Stimulated activated naive CD8-positive, alpha-beta T cell treated with anti-CD3 and anti-CD28 coated beads, Interleukin-15, amount 100 ng/mL, for 72 hours (primary cell): ENCODE data around the gene TMEM121.
"Not testable (repeated sequence)": the region's sequence is repeated elsewhere in the genome, so short reads cannot be mapped to it uniquely, and the experiment has no call there.

Experiments used
- ATAC-seq: fragments of 150-1000 bp; cut with Tn5 transposase; 2 replicates; pipeline ENCODE4 v1.10.0; 2021; ENCODE audit warnings: mild to moderate bottlenecking, moderate library complexity
- DNase-seq, 2 donors: peaks; one replicate each; pipeline ENCODE4 v3.0.0; 2021 to 2022
- H3K27ac Mint-ChIP-seq, 2 donors: one replicate each; pipeline ENCODE4 v1.8.0; 2022; ENCODE audit warnings: mild to moderate bottlenecking in 2 of 2, mixed read lengths in 2 of 2, moderate library complexity in 2 of 2
- H3K27me3 Mint-ChIP-seq: one replicate; pipeline ENCODE4 v1.8.0; 2022; ENCODE audit warnings: mixed read lengths
- H3K4me1 Mint-ChIP-seq: one replicate; pipeline ENCODE4 v1.8.0; 2022; ENCODE audit warnings: mild to moderate bottlenecking, mixed read lengths
- H3K4me3 Mint-ChIP-seq, 2 donors: one replicate each; pipeline ENCODE4 v1.8.0; 2022; ENCODE audit warnings: mild to moderate bottlenecking in 2 of 2, mixed read lengths in 2 of 2, moderate library complexity in 1 of 2
- H3K9me3 Mint-ChIP-seq, 2 donors: one replicate each; pipeline ENCODE4 v1.8.0; 2022; ENCODE audit warnings: mixed read lengths in 2 of 2

TMEM121 gene

DNA sequence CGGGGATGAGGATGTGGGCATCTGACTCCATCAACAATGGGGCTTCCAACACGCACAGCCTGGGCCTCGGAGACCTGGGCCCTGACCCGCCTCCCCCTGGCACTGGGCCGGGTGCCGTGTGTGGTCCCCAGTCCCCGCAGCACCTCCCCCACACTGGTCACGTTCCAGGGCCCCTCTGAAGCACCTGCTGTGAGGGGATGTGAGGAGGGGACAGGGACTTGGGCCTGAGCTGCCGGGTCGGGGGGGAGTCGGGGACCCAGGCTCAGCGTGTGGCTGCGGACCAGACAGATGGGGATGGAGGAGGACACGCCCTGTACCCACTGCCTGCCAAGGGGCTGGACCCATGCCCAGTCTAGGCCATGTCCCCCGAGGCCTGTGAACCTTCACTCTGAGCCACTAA lies 45.7 kb downstream of the TMEM121 start:
- not testable (repeated sequence) for H3K27ac Mint-ChIP-seq
- peak; percentile 31 for ATAC-seq

DNA sequence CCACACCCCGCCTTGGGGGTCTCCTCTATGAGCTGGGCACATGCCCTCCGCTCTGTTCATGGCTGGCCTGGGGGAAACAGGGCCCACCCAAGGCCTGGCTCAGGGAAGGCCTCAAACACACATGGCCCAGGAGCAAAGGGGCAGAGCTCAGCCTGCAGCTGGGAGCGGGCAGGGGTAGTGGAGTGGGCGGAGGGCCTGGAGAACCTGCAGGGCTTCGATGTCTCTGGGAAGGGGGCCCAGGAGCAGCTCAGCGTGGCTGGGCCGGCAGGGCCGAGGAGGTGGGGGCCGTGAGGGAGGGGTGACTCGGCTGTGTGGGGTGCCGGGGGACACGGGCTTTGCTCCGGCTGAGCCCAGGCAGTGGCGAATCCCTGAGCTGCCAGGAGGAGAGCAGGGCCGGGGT lies 47.5 kb downstream of the TMEM121 start:
- ATAC-seq, H3K4me1 Mint-ChIP-seq, DNase-seq, H3K27me3 Mint-ChIP-seq, H3K27ac Mint-ChIP-seq, H3K4me3 Mint-ChIP-seq: not testable (repeated sequence)
- H3K9me3 Mint-ChIP-seq = peaks cover 21 to 22% of the 10 kb centered on the region in 2 donors

More for the DNA sequence above, 45.7 kb downstream of the TMEM121 start:
- not testable (repeated sequence) for DNase-seq, H3K4me1 Mint-ChIP-seq, H3K4me3 Mint-ChIP-seq, H3K27me3 Mint-ChIP-seq
- H3K9me3 Mint-ChIP-seq = peaks cover 21 to 28% of the 10 kb centered on the region in 2 donors

DNA sequence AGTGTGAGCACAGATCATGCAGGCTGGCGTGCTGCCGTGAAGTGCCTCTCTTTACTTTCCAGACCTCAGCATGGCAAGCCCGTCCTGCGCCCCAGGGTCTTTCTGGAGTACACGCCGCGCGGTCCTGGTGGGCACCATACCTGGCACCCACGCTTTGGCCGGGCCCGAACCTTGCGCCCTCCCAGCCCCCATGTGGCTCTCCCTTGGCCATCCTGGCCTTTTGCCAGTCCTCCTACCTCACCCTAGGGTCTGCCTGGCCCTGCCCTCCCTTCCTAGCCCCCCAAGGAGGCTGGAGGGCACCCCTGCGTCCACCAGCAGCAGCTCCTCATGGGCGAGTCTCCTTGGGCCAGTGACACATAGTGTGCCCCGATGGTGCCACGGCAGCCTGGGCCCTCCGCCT lies 48.0 kb downstream of the TMEM121 start:
- not testable (repeated sequence) for H3K27ac Mint-ChIP-seq, H3K4me1 Mint-ChIP-seq, ATAC-seq, H3K4me3 Mint-ChIP-seq, DNase-seq, H3K27me3 Mint-ChIP-seq
- peaks cover 15 to 17% of the 10 kb centered on the region in 2 donors for H3K9me3 Mint-ChIP-seq

DNA sequence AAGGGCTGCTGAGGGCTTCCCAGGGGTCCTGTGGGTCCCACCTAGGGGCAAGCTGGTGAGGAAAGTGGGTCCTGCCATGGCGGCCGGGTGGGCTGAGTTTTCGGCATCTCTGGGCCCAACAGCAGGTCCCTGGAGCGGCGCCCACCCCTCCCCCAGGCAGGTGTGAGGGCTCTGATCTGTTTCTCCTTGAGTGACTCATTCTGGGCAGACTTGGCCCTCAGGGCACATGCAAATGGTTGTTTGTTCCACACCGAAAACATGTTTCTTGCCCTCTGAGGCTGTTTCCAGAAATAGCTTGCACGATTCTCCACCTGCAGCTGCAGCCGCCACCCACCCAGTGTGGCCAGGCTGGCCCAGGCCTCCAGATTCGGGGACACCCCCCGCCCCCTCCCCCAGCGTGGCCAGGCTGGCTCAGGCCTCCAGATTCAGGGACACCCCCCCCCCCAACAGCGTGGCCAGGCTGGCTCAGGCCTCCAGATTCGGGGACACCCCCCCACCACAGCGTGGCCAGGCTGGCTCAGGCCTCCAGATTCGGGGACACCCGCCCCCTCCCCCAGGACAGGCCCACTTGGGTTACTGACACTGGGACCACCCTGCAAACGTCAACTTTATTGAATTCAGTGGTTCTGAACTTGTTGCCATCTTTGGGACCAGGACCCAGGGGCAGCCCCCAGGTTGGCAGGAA lies 48.8 kb downstream of the TMEM121 start:
- H3K9me3 Mint-ChIP-seq, H3K4me1 Mint-ChIP-seq, H3K27me3 Mint-ChIP-seq, H3K27ac Mint-ChIP-seq, H3K4me3 Mint-ChIP-seq, DNase-seq: not testable (repeated sequence)
- ATAC-seq = peak; percentile 37

DNA sequence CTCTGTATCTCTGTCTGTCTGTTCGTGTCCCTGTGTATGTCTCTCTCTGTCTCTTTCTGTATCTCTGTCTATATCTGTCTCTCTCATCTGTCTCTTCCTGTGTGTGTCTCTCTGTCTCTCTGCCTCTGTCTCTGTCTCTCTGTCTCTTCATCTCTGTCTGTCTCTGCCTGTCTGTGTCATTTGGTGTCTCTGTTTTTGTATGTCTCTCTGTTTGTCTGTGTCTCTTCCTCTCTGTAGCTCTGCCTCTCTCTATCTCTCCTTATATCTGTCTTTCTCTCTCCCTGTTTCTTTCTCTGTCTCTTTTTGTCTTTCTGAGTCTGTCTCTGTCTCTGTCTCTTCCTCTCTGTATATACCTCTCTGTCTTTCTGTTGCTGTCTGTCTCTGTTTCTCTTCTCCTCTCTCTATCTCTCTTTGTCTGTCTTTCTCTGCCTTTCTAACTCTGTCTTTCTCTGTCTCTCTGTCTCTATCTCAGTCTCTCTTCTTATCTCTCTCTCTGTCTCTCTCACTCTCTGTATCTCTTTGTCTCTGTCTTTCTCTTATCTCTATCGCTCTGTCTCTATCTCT lies 50.2 kb downstream of the TMEM121 start:
- no peaks in the 10 kb centered on the region for H3K9me3 Mint-ChIP-seq
- peak overlapping the region in 1 of 2 donors; percentile 0 for H3K27ac Mint-ChIP-seq
- no peaks in the 10 kb centered on the region for H3K27me3 Mint-ChIP-seq
- ATAC-seq (no peak), DNase-seq (no peak)
- no peaks in the 10 kb centered on the region for H3K4me1 Mint-ChIP-seq
- no peak overlapping the region for H3K4me3 Mint-ChIP-seq

DNA sequence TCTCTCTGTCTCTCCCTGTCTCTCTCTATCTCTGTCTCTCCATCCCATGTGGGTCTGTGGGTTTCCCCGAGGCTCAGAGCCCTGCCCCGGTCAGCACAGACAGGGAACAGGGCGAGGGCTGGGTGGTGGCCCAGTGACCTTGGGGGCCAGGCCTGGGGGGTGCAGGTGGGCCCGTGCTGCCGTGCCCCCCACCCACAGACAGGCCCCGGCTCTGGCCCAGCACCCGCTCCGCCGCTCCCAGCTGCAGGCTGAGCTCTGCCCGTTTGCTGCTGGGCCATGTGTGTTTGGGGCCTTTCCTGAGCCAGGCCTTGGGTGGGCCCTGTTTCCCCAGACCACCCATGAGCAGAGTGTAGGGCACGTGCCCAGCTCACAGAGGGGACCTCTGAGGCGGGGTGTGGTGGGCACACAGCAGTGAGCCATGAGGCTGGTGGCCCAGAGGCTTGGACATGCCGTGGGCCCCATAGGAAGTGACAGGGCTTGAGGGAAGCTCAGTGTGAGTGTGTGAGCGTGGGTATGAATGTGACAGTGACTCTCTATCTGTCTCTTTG lies 51.0 kb downstream of the TMEM121 start:
- Mint-ChIP-seq H3K4me1 (no peaks in the 10 kb centered on the region), H3K27me3 (no peaks in the 10 kb centered on the region), H3K27ac (no peak overlapping the region), H3K9me3 (no peaks in the 10 kb centered on the region), H3K4me3 (no peak overlapping the region)
- ATAC-seq (no peak), DNase-seq (no peak)

DNA sequence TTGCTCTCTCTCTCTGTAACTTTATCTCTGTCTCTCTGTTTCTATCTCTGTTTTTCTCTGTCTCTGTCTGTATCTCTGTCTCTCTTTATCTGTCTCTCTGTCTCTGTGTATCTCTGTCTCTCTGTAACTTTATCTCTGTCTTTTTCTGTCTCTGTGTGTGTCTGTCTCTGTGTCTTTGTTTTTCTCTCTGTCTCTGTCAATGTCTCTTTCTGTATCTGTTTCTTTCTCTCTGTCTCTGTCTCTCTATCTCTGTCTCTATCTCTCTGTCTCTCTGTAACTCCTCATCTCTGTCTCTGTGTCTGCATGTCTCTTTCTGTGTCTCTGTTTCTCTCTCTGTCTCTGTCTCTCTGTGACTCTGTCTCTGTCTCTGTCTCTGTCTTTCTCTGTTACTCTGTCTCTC lies 51.7 kb downstream of the TMEM121 start:
- DNase-seq (no peak), ATAC-seq (no peak)
- no peaks in the 10 kb centered on the region for H3K4me1 Mint-ChIP-seq
- no peaks in the 10 kb centered on the region for H3K27me3 Mint-ChIP-seq
- no peaks in the 10 kb centered on the region for H3K9me3 Mint-ChIP-seq
- no peak overlapping the region for H3K4me3 Mint-ChIP-seq
- peak overlapping the region in 1 of 2 donors; percentile 4 for H3K27ac Mint-ChIP-seq

DNA sequence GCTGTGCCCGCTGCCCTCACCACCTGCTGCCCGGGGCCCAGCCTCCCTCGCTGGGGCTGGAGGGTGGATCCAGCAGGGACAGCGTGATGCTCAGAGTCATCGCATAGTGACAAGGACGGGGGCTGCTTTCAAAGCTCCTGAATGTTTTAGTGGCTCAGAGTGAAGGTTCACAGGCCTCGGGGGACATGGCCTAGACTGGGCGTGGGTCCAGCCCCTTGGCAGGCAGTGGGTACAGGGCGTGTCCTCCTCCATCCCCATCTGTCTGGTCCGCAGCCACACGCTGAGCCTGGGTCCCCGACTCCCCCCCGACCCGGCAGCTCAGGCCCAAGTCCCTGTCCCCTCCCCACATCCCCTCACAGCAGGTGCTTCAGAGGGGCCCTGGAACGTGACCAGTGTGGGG lies 52.8 kb downstream of the TMEM121 start:
- H3K4me3 Mint-ChIP-seq, H3K4me1 Mint-ChIP-seq, H3K27ac Mint-ChIP-seq, DNase-seq, H3K27me3 Mint-ChIP-seq, H3K9me3 Mint-ChIP-seq: not testable (repeated sequence)
- peak; percentile 31 for ATAC-seq
